ENCODE results near the gene PTGER3. TPM values are rescaled to one million over a fixed set of nuclear protein-coding genes. Genes with fewer than 3 reads are reported as not detected.

PTGER3 gene
- polyA plus RNA-seq, 1 donor (not counting 4 experiments of a cell fraction or from before 2014, with no cell fraction given), result 0.04 TPM

GRCh38 chr1:71071720-71072119 is 24.1 kb upstream of the PTGER3 start:
- H4K20me1 ChIP-seq (ENCODE audit: control insufficient read depth, extremely low read depth, insufficient read depth, low read length), result no peaks in the 10 kb centered on the region
- H3K4me1 ChIP-seq (ENCODE audit: control insufficient read depth, extremely low read depth, insufficient read depth, low read length), result no peaks in the 10 kb centered on the region
- H2AFZ ChIP-seq (ENCODE audit: control insufficient read depth, low read length), result no peak overlapping the region
- H3K4me3 ChIP-seq (ENCODE audit: control insufficient read depth in 2 of 3, extremely low read depth in 1 of 3, insufficient read depth in 2 of 3, low read depth in 1 of 3, low read length in 3 of 3), result no peak overlapping the region
- no peak overlapping the region for H3K4me2 ChIP-seq (ENCODE audit: control insufficient read depth, extremely low read depth, insufficient read depth, low read depth, low read length)
- H3K9me3 ChIP-seq (ENCODE audit: control insufficient read depth, low read depth, low read length), result no peaks in the 10 kb centered on the region
- no peak for FAIRE-seq
- no peaks in the 10 kb centered on the region for H3K27me3 ChIP-seq (ENCODE audit: control insufficient read depth, extremely low read depth, insufficient read depth, low read length)
- H3K27ac ChIP-seq (ENCODE audit: control insufficient read depth, insufficient read depth, low read length), result no peak overlapping the region
- DNase-seq (ENCODE audit: low read depth, low spot score), result no peak
- no peak overlapping the region for H3K9ac ChIP-seq (ENCODE audit: control insufficient read depth, extremely low read depth, insufficient read depth, low read length)
- peaks cover 19 to 20% of the 10 kb centered on the region in 2 experiments for H3K36me3 ChIP-seq (ENCODE audit: control insufficient read depth in 2 of 2, extremely low read depth in 1 of 2, insufficient read depth in 2 of 2, low read length in 2 of 2)
- TF ChIP-seq EZH2 (IDR thresholded peaks at IDR 0.05; ENCODE audit: low read length) (no peak), CTCF (optimal IDR thresholded peaks at IDR 0.05 in 1 of 3, IDR thresholded peaks at IDR 0.05 in 1 of 3, conservative IDR thresholded peaks at IDR 0.05 in 1 of 3; ENCODE audit: extremely low read depth in 1 of 3, insufficient read depth in 2 of 3, low read length in 3 of 3) (no peak)
- dilution Hi-C loops (cut with MboI; ENCODE audit: extremely low pct_ligation_motif_present, low sequenced_read_pairs), result no loop called here
- H3K9me1 ChIP-seq (ENCODE audit: control insufficient read depth, extremely low read depth, insufficient read depth, low read length), result no peaks in the 10 kb centered on the region
- H3K79me2 ChIP-seq (ENCODE audit: control insufficient read depth, insufficient read depth, low read length), result peaks cover 28% of the 10 kb centered on the region

- Histone ChIP-seq H3K27ac (ENCODE audit: control insufficient read depth, insufficient read depth, low read length) (no peak overlapping the region), H3K4me3 (ENCODE audit: control insufficient read depth in 2 of 3, extremely low read depth in 1 of 3, insufficient read depth in 2 of 3, low read depth in 1 of 3, low read length in 3 of 3) (no peak overlapping the region), H3K27me3 (ENCODE audit: control insufficient read depth, extremely low read depth, insufficient read depth, low read length) (no peaks in the 10 kb centered on the region), H2AFZ (ENCODE audit: control insufficient read depth, low read length) (no peak overlapping the region), H3K9me3 (ENCODE audit: control insufficient read depth, low read depth, low read length) (no peaks in the 10 kb centered on the region), H3K4me2 (ENCODE audit: control insufficient read depth, extremely low read depth, insufficient read depth, low read depth, low read length) (no peak overlapping the region), H3K4me1 (ENCODE audit: control insufficient read depth, extremely low read depth, insufficient read depth, low read length) (no peaks in the 10 kb centered on the region), H3K36me3 (ENCODE audit: control insufficient read depth in 2 of 2, extremely low read depth in 1 of 2, insufficient read depth in 2 of 2, low read length in 2 of 2) (peaks cover 20 to 21% of the 10 kb centered on the region in 2 experiments), H3K9ac (ENCODE audit: control insufficient read depth, extremely low read depth, insufficient read depth, low read length) (no peak overlapping the region), H4K20me1 (ENCODE audit: control insufficient read depth, extremely low read depth, insufficient read depth, low read length) (no peaks in the 10 kb centered on the region), H3K9me1 (ENCODE audit: control insufficient read depth, extremely low read depth, insufficient read depth, low read length) (no peaks in the 10 kb centered on the region), H3K79me2 (ENCODE audit: control insufficient read depth, insufficient read depth, low read length) (no peaks in the 10 kb centered on the region)
- dilution Hi-C loops (cut with MboI; ENCODE audit: extremely low pct_ligation_motif_present, low sequenced_read_pairs), result no loop called here
- TF ChIP-seq CTCF (optimal IDR thresholded peaks at IDR 0.05 in 1 of 3, IDR thresholded peaks at IDR 0.05 in 1 of 3, conservative IDR thresholded peaks at IDR 0.05 in 1 of 3; ENCODE audit: extremely low read depth in 1 of 3, insufficient read depth in 2 of 3, low read length in 3 of 3) (no peak), EZH2 (IDR thresholded peaks at IDR 0.05; ENCODE audit: low read length) (no peak)
- DNase-seq (ENCODE audit: low read depth, low spot score), result no peak
- FAIRE-seq, result no peak
These were observed 21.0 kb upstream of the PTGER3 start for GRCh38 chr1:71068325-71069240.
